ENCODE measurements around the gene TESK2.

The TESK2 gene

GRCh38 chr1:45337630-45338325, 153.2 kb downstream of the TESK2 start:
- no peak for DNase-seq (ENCODE audit: extremely low read depth, low read depth)
- TF ChIP-seq CTCF (IDR thresholded peaks at IDR 0.05; ENCODE audit: low read depth, low read length): no peak

GRCh38 chr1:45335855-45336324, 155.1 kb downstream of the TESK2 start:
- DNase-seq (ENCODE audit: extremely low read depth, low read depth): no peak
- no peak for TF ChIP-seq CTCF (IDR thresholded peaks at IDR 0.05; ENCODE audit: low read depth, low read length)

GRCh38 chr1:45334308-45335245, 156.4 kb downstream of the TESK2 start:
- no peak for DNase-seq (ENCODE audit: extremely low read depth, low read depth)
- TF ChIP-seq CTCF (IDR thresholded peaks at IDR 0.05; ENCODE audit: low read depth, low read length): no peak

GRCh38 chr1:45332346-45332720, 158.6 kb downstream of the TESK2 start:
- DNase-seq (ENCODE audit: extremely low read depth, low read depth): no peak

GRCh38 chr1:45331436-45332345, 159.3 kb downstream of the TESK2 start:
- DNase-seq (ENCODE audit: extremely low read depth, low read depth): no peak
- TF ChIP-seq CTCF (IDR thresholded peaks at IDR 0.05; ENCODE audit: low read depth, low read length): no peak

More at GRCh38 chr1:45332346-45332720, 158.6 kb downstream of the TESK2 start:
- no peak for TF ChIP-seq CTCF (IDR thresholded peaks at IDR 0.05; ENCODE audit: low read depth, low read length)

- no peak for DNase-seq (ENCODE audit: extremely low read depth, low read depth)
- no peak for TF ChIP-seq CTCF (IDR thresholded peaks at IDR 0.05; ENCODE audit: low read depth, low read length)
Measured at GRCh38 chr1:45329445-45329844, 161.5 kb downstream of the TESK2 start.

Measured in AG09319 (cell line).